ENCODE measurements around the gene SLC9A6.

SLC9A6 gene

GRCh38 chrX:135985157-135985972, at the start of gene SLC9A6:
Gene SLC9A6 (plus strand): TSS chrX:135985435. CDS start chrX:135985659, 224 bp downstream.
- peak; percentile 67 to 70 for DNase-seq

- no peak for DNase-seq
Observed at GRCh38 chrX:135944486-135944885, 40.7 kb upstream of the SLC9A6 start.

GRCh38 chrX:135951291-135951690, 33.9 kb upstream of the SLC9A6 start:
- DNase-seq, result no peak

- peak in 1 of 2 experiments; percentile 4 for DNase-seq
Observed at GRCh38 chrX:135973025-135973547, 12.1 kb upstream of the SLC9A6 start.

GRCh38 chrX:135973548-135974278, 11.5 kb upstream of the SLC9A6 start, which contains the start of gene MMGT1:
Gene MMGT1 (minus strand): TSS chrX:135973988. CDS start chrX:135973675, 313 bp downstream.
- peak; percentile 82 to 83 for DNase-seq

GRCh38 chrX:135974279-135974856, 10.9 kb upstream of the SLC9A6 start:
- DNase-seq, result peak; percentile 57 to 59

GRCh38 chrX:135975421-135975820, 9.8 kb upstream of the SLC9A6 start:
- no peak for DNase-seq

- no peak for DNase-seq
Observed at GRCh38 chrX:135977611-135978010, 7.6 kb upstream of the SLC9A6 start.

GRCh38 chrX:135981010-135981409, 4.2 kb upstream of the SLC9A6 start:
- no peak for DNase-seq

GRCh38 chrX:135981668-135982067, 3.6 kb upstream of the SLC9A6 start:
- no peak for DNase-seq

- no peak for DNase-seq
Observed at GRCh38 chrX:135982860-135983259, 2.4 kb upstream of the SLC9A6 start.

GRCh38 chrX:135984256-135984655, 979 bp upstream of the SLC9A6 start:
- no peak for DNase-seq

- DNase-seq, result no peak
Observed at GRCh38 chrX:135984791-135985156, 461 bp upstream of the SLC9A6 start.

GRCh38 chrX:135985973-135986310, 707 bp downstream of the SLC9A6 start:
- no peak for DNase-seq

GRCh38 chrX:135988245-135988644, 3.0 kb downstream of the SLC9A6 start:
- no peak for DNase-seq

- no peak for DNase-seq
Observed at GRCh38 chrX:136015016-136015415, 29.8 kb downstream of the SLC9A6 start.

GRCh38 chrX:136016881-136017280, 31.6 kb downstream of the SLC9A6 start:
- no peak for DNase-seq

- DNase-seq, result no peak
Observed at GRCh38 chrX:136019226-136019625, 34.0 kb downstream of the SLC9A6 start.

- no peak for DNase-seq
Observed at GRCh38 chrX:136021160-136021559, 35.9 kb downstream of the SLC9A6 start.

GRCh38 chrX:136021903-136022302, 36.7 kb downstream of the SLC9A6 start:
- no peak for DNase-seq

GRCh38 chrX:136025091-136025490, 39.9 kb downstream of the SLC9A6 start:
- no peak for DNase-seq

- DNase-seq, result no peak
Observed at GRCh38 chrX:136028383-136028984, 43.2 kb downstream of the SLC9A6 start.

GRCh38 chrX:136029766-136030165, 44.5 kb downstream of the SLC9A6 start:
- DNase-seq, result no peak

All from activated CD4-positive, alpha-beta T cell treated with anti-CD3 and anti-CD28 coated beads, Interleukin-2, amount 50 U/mL, for 48 hours (primary cell).